Gastroesophageal sphincter (tissue), 4 donors: ENCODE results near the gene AKAP11. TPM values are rescaled to one million over a fixed set of nuclear protein-coding genes. Genes with fewer than 3 reads are reported as not detected.

Experiments used
- ATAC-seq: fragments of 150-250 bp; one replicate; pipeline ENCODE4 v1.9.1; 2016; ENCODE audit warnings: mild to moderate bottlenecking, moderate library complexity
- H3K27ac ChIP-seq, 4 donors: fragments of 200-600 bp; sonication (generic) in 3 of 4; 1 replicate in 3 of 4; 2 replicates in 1 of 4; pipeline ENCODE4 v1.5.1; 2016 to 2019
- H3K27me3 ChIP-seq: fragments of 200-600 bp; sonication (generic); one replicate; pipeline ENCODE4 v1.5.1; 2019
- H3K36me3 ChIP-seq, 2 donors: fragments of 200-600 bp; sonication (generic); one replicate each; pipeline ENCODE4 v1.5.1; 2019; ENCODE audit warnings: control low read depth in 1 of 2
- H3K4me1 ChIP-seq, 3 donors: fragments of 200-600 bp; sonication (generic); 1 replicate in 2 of 3; 2 replicates in 1 of 3; pipeline ENCODE4 v1.5.1; 2016 to 2019; ENCODE audit warnings: control low read depth in 2 of 3
- H3K4me3 ChIP-seq, 2 donors: fragments of 200-600 bp; sonication (generic); one replicate each; pipeline ENCODE4 v1.5.1; 2019; ENCODE audit warnings: mild to moderate bottlenecking in 1 of 2, moderate library complexity in 1 of 2
- H3K9me3 ChIP-seq, 3 donors: fragments of 200-600 bp; sonication (generic); one replicate each; pipeline ENCODE4 v1.5.1; 2017 to 2019; ENCODE audit warnings: control low read depth in 2 of 3
- CTCF ChIP-seq, 4 experiments: fragments of 200-600 bp in 2 of 4; fragments of 450-650 bp in 2 of 4; sonication (generic) in 1 of 4; IDR thresholded peaks; one replicate each; pipeline ENCODE4 v1.5.1; 2017 to 2019; ENCODE audit warnings: antibody characterized with exemption in 4 of 4, mild to moderate bottlenecking in 2 of 4, moderate library complexity in 2 of 4
- EP300 ChIP-seq: sonication (generic); formaldehyde crosslinking; IDR thresholded peaks from one replicate; pipeline ENCODE4 v1.6.1; 2017; ENCODE audit warnings: antibody characterized with exemption, mild to moderate bottlenecking
- POLR2A ChIP-seq, 2 donors: fragments of 450-650 bp; IDR thresholded peaks; one replicate each; pipeline ENCODE4 v1.6.1; 2017; ENCODE audit warnings: antibody characterized with exemption in 2 of 2, mild to moderate bottlenecking in 2 of 2, moderate library complexity in 1 of 2
- POLR2AphosphoS5 ChIP-seq: sonication (generic); formaldehyde crosslinking; IDR thresholded peaks from one replicate; pipeline ENCODE4 v1.6.1; 2017; ENCODE audit warnings: antibody characterized with exemption
- WGBS, 2 donors: methylation state at CpG; one replicate each; pipeline ENCODE4 v1.1.5; 2018; ENCODE audit warnings: low coverage in 1 of 2; 5-methylcytosine and 5-hydroxymethylcytosine counted together
- total RNA-seq, 4 donors: library from RNA; depleted of rRNA; stranded (reverse); fragments of >200 nt; gene quantifications; one replicate each; pipeline ENCODE4 v1.1.0, GENCODE V29; 2016

Gene AKAP11
- total RNA-seq, 4 donors from 2014 or later, result 41.1 to 53.4 (median 45.3) TPM

- no peaks in the 10 kb centered on the region for H3K9me3 ChIP-seq
- peaks cover 0 to 41% (median 3%) of the 10 kb centered on the region in 3 donors for H3K4me1 ChIP-seq
- no peak for TF ChIP-seq POLR2A (IDR thresholded peaks at IDR 0.05)
- no peak for TF ChIP-seq CTCF (IDR thresholded peaks at IDR 0.05)
- TF ChIP-seq POLR2AphosphoS5, result no peak
- no peak for TF ChIP-seq EP300
- no peak overlapping the region for H3K4me3 ChIP-seq
- no peak for ATAC-seq
- no peaks in the 10 kb centered on the region for H3K36me3 ChIP-seq
- WGBS, 2 donors, result 67 to 70% methylated on average over 2 of the region's 2 CpGs
- H3K27ac ChIP-seq, result no peak overlapping the region
- H3K27me3 ChIP-seq, result no peaks in the 10 kb centered on the region
Measured at GRCh38 chr13:42280537-42280936, 8.6 kb downstream of the AKAP11 start.

GRCh38 chr13:42283574-42283973, 11.6 kb downstream of the AKAP11 start:
- Histone ChIP-seq H3K4me3 (no peak overlapping the region), H3K9me3 (no peaks in the 10 kb centered on the region), H3K36me3 (peaks cover 0 to 21% of the 10 kb centered on the region in 2 donors), H3K27me3 (no peaks in the 10 kb centered on the region), H3K4me1 (peaks cover 0 to 28% (median 3%) of the 10 kb centered on the region in 3 donors), H3K27ac (no peak overlapping the region)
- no peak for ATAC-seq
- TF ChIP-seq POLR2AphosphoS5 (no peak), POLR2A (IDR thresholded peaks at IDR 0.05) (no peak)
- 26 to 78% methylated on average over 2 to 3 of the region's 3 CpGs for WGBS, 2 donors

GRCh38 chr13:42284068-42284467, 12.1 kb downstream of the AKAP11 start:
- Histone ChIP-seq H3K27ac (no peak overlapping the region), H3K4me3 (no peak overlapping the region), H3K27me3 (no peaks in the 10 kb centered on the region), H3K9me3 (no peaks in the 10 kb centered on the region), H3K4me1 (peaks cover 0 to 24% (median 3%) of the 10 kb centered on the region in 3 donors), H3K36me3 (peaks cover 0 to 26% of the 10 kb centered on the region in 2 donors)
- ATAC-seq, result no peak
- TF ChIP-seq POLR2AphosphoS5 (no peak), POLR2A (IDR thresholded peaks at IDR 0.05) (no peak), EP300 (no peak), CTCF (IDR thresholded peaks at IDR 0.05) (no peak)
- 81 to 92% methylated on average over 3 of the region's 3 CpGs for WGBS, 2 donors

DNA sequence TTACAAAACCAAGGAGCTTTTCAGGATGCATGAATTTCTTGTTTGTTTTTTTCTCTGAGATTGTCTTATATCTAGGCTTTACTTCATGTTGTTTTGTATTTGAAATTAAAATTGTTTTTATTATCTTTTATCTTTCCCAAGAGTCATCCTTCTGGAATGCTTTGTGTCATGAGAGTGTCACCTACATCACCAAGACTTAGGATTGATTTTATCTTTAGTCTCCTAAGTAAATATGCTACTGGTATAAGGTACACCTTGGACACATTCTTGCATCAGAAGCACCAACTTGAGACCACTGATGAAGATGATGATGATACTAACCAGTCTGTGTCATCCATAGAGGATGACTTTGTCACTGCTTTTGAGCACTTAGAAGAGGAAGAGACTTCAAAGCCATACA, 26.4 kb downstream of the AKAP11 start:
- no peak for ATAC-seq
- peaks cover 16 to 86% of the 10 kb centered on the region in 2 donors for H3K36me3 ChIP-seq

GRCh38 chr13:42305503-42305902, 33.6 kb downstream of the AKAP11 start:
- no peaks in the 10 kb centered on the region for H3K27me3 ChIP-seq
- H3K9me3 ChIP-seq, result no peaks in the 10 kb centered on the region
- no peak overlapping the region for H3K27ac ChIP-seq
- ATAC-seq, result no peak
- H3K4me1 ChIP-seq, result no peaks in the 10 kb centered on the region
- no peak overlapping the region for H3K4me3 ChIP-seq
- no peak for TF ChIP-seq POLR2AphosphoS5
- TF ChIP-seq POLR2A (IDR thresholded peaks at IDR 0.05), result no peak
- TF ChIP-seq EP300, result no peak
- TF ChIP-seq CTCF (IDR thresholded peaks at IDR 0.05), result no peak
- H3K36me3 ChIP-seq, result peaks cover 0 to 98% of the 10 kb centered on the region in 2 donors

More for the DNA sequence above, 26.4 kb downstream of the AKAP11 start:
- H3K4me1 ChIP-seq, result no peaks in the 10 kb centered on the region
- no peaks in the 10 kb centered on the region for H3K9me3 ChIP-seq
- no peaks in the 10 kb centered on the region for H3K27me3 ChIP-seq
- no peak overlapping the region for H3K4me3 ChIP-seq
- no peak for TF ChIP-seq CTCF (IDR thresholded peaks at IDR 0.05)
- no peak for TF ChIP-seq POLR2A (IDR thresholded peaks at IDR 0.05)
- TF ChIP-seq POLR2AphosphoS5, result no peak
- no peak for TF ChIP-seq EP300
- H3K27ac ChIP-seq, result no peak overlapping the region
